ENCODE results near the gene IFIH1. TPM values are rescaled to one million over a fixed set of nuclear protein-coding genes. Genes with fewer than 3 reads are reported as not detected.

IFIH1 gene
- total RNA-seq, 1 donor from 2014 or later = 6.0 TPM

GRCh38 chr2:162317861-162318327, 590 bp downstream of the IFIH1 start:
- peak; percentile 15 for DNase-seq
- Histone ChIP-seq H3K4me1 (peaks cover 44% of the 10 kb centered on the region), H3K27ac (replicated peaks) (peak overlapping the region; percentile 91), H3K9me3 (replicated peaks) (no peaks in the 10 kb centered on the region), H3K36me3 (no peaks in the 10 kb centered on the region), H3K4me3 (peak overlapping the region; percentile 78), H3K27me3 (ENCODE audit: low read depth) (no peaks in the 10 kb centered on the region)
- intact Hi-C loops (cut with micrococcal nuclease) = no loop called here
- TF ChIP-seq, protein P1, sequence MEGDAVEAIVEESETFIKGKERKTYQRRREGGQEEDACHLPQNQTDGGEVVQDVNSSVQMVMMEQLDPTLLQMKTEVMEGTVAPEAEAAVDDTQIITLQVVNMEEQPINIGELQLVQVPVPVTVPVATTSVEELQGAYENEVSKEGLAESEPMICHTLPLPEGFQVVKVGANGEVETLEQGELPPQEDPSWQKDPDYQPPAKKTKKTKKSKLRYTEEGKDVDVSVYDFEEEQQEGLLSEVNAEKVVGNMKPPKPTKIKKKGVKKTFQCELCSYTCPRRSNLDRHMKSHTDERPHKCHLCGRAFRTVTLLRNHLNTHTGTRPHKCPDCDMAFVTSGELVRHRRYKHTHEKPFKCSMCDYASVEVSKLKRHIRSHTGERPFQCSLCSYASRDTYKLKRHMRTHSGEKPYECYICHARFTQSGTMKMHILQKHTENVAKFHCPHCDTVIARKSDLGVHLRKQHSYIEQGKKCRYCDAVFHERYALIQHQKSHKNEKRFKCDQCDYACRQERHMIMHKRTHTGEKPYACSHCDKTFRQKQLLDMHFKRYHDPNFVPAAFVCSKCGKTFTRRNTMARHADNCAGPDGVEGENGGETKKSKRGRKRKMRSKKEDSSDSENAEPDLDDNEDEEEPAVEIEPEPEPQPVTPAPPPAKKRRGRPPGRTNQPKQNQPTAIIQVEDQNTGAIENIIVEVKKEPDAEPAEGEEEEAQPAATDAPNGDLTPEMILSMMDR (IDR thresholded peaks at IDR 0.05; ENCODE audit: borderline replicate concordance) = no peak

GRCh38 chr2:162317058-162317742, 1.3 kb downstream of the IFIH1 start:
- peak overlapping the region; percentile 91 for H3K27ac ChIP-seq (replicated peaks)
- H3K9me3 ChIP-seq (replicated peaks) = no peaks in the 10 kb centered on the region
- no peak for DNase-seq
- H3K4me1 ChIP-seq = peaks cover 49% of the 10 kb centered on the region
- TF ChIP-seq, protein P1 (IDR thresholded peaks at IDR 0.05; ENCODE audit: borderline replicate concordance) = no peak
- no peaks in the 10 kb centered on the region for H3K36me3 ChIP-seq
- H3K27me3 ChIP-seq (ENCODE audit: low read depth) = no peaks in the 10 kb centered on the region
- intact Hi-C loops (cut with micrococcal nuclease) = no loop called here
- H3K4me3 ChIP-seq = peak overlapping the region; percentile 78

- H3K4me3 ChIP-seq = peak overlapping the region; percentile 78
- no peaks in the 10 kb centered on the region for H3K9me3 ChIP-seq (replicated peaks)
- TF ChIP-seq, protein P1 (IDR thresholded peaks at IDR 0.05; ENCODE audit: borderline replicate concordance) = no peak
- H3K27me3 ChIP-seq (ENCODE audit: low read depth) = no peaks in the 10 kb centered on the region
- no peak for DNase-seq
- no peak overlapping the region for H3K27ac ChIP-seq (replicated peaks)
- H3K4me1 ChIP-seq = peaks cover 51% of the 10 kb centered on the region
- H3K36me3 ChIP-seq = no peaks in the 10 kb centered on the region
- intact Hi-C loops (cut with micrococcal nuclease) = no loop called here
Observed at GRCh38 chr2:162316590-162316989, 1.9 kb downstream of the IFIH1 start.

DNA sequence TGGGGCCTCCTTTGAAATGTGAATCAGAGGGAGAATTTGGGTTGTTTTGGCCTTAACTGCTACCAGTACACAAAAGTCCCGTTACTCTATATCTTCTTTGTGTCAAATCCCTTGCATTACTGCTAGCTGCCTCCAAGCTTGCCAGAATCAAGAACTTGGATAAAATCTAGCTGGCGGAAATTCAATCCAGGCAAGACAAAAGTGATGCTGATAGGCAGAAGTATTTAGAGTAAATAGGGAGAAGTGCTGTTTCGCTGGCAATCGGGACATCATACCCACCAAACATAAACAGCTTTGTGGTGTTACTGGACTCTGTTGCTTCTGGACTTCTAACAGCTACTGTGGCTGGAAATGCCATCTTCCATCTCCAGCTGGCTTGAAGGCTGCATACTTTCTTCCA, 2.5 kb downstream of the IFIH1 start:
- no peak for DNase-seq
- H3K27me3 ChIP-seq (ENCODE audit: low read depth) = no peaks in the 10 kb centered on the region
- TF ChIP-seq, protein P1 (IDR thresholded peaks at IDR 0.05; ENCODE audit: borderline replicate concordance) = no peak
- H3K27ac ChIP-seq (replicated peaks) = no peak overlapping the region
- no peaks in the 10 kb centered on the region for H3K9me3 ChIP-seq (replicated peaks)
- H3K4me3 ChIP-seq = peak overlapping the region; percentile 78
- intact Hi-C loops (cut with micrococcal nuclease) = no loop called here
- no peaks in the 10 kb centered on the region for H3K36me3 ChIP-seq
- H3K4me1 ChIP-seq = peaks cover 47% of the 10 kb centered on the region

DNA sequence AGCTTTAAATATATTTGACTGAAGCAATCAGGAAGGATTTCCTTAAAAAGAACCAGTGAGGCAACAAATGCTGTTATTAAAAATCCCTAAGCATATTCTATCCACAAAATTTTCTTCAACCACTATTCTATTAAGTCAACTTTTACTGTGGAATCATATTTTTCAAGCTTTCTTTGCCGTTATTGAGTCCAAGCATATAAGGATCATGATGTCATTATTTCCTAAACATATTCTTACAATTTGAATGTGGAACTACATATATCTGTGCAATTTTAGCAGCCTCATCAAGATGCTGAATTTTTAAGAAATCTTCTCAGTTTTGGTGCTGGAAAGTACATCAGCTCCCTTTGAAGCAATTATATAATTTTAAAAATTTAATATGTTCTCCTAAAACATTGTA, 5.6 kb downstream of the IFIH1 start:
- Histone ChIP-seq H3K4me1 (peaks cover 21% of the 10 kb centered on the region), H3K9me3 (replicated peaks) (no peaks in the 10 kb centered on the region), H3K27ac (replicated peaks) (no peak overlapping the region), H3K36me3 (peaks cover 15% of the 10 kb centered on the region), H3K27me3 (ENCODE audit: low read depth) (no peaks in the 10 kb centered on the region), H3K4me3 (no peak overlapping the region)
- TF ChIP-seq, protein P1 (IDR thresholded peaks at IDR 0.05; ENCODE audit: borderline replicate concordance) = no peak
- DNase-seq = no peak
- intact Hi-C loops (cut with micrococcal nuclease) = no loop called here
